ENCODE results near the gene MDP1. TPM values are rescaled to one million over a fixed set of nuclear protein-coding genes. Genes with fewer than 3 reads are reported as not detected.
"Not testable (repeated sequence)": the region's sequence is repeated elsewhere in the genome, so short reads cannot be mapped to it uniquely, and the experiment has no call there.

The MDP1 gene
- total RNA-seq, 1 donor from 2014 or later: 17.4 TPM

DNA sequence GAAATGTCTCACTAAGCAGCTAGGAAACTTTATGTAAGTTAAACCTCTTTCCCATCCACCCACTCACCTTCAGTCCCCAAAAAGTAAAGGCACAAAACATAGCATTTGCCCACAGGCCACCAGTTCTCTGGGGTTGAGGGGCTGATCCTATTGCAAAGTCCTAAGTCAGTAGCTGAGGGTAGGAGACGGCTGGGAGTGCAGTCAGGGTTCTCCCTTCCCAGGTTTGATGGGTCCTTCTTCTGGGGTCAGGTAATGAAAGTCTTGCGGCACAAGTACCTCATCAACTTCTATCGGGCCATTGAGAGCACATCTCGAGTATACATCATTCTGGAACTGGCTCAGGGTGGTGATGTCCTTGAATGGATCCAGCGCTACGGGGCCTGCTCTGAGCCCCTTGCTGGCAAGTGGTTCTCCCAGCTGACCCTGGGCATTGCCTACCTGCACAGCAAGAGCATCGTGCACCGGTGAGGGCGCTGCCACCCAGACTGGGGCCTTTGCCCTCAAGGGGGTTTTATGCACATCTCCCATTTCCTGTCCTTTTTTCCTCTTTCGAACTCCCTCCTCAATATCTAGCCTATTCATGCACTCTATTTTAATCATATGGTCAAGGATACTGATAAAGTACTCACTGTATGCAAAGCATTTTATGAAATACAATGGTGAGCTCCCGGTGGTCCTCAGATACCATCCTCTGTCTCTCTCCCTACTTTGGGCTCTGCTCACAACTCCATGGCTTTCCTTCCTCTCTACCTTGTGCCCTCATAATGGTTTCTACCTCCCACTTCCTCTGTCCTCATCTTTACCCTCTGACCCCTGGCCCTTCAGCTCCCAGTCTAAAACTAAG is 9.4 kb downstream of the MDP1 start:
- Mint-ChIP-seq H3K36me3 (ENCODE audit: low read depth, unreplicated experiment) (peaks cover 58% of the 10 kb centered on the region), H3K4me3 (ENCODE audit: unreplicated experiment) (peak overlapping the region; percentile 35), H3K9me3 (ENCODE audit: unreplicated experiment) (no peaks in the 10 kb centered on the region), H3K4me1 (ENCODE audit: unreplicated experiment) (peaks cover 6% of the 10 kb centered on the region), H3K27me3 (ENCODE audit: unreplicated experiment) (peaks cover 11% of the 10 kb centered on the region), H3K27ac (ENCODE audit: unreplicated experiment) (no peak overlapping the region)
- TF ChIP-seq, protein P1, sequence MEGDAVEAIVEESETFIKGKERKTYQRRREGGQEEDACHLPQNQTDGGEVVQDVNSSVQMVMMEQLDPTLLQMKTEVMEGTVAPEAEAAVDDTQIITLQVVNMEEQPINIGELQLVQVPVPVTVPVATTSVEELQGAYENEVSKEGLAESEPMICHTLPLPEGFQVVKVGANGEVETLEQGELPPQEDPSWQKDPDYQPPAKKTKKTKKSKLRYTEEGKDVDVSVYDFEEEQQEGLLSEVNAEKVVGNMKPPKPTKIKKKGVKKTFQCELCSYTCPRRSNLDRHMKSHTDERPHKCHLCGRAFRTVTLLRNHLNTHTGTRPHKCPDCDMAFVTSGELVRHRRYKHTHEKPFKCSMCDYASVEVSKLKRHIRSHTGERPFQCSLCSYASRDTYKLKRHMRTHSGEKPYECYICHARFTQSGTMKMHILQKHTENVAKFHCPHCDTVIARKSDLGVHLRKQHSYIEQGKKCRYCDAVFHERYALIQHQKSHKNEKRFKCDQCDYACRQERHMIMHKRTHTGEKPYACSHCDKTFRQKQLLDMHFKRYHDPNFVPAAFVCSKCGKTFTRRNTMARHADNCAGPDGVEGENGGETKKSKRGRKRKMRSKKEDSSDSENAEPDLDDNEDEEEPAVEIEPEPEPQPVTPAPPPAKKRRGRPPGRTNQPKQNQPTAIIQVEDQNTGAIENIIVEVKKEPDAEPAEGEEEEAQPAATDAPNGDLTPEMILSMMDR (IDR thresholded peaks at IDR 0.05; ENCODE audit: unreplicated experiment): no peak
- DNase-seq (ENCODE audit: low spot score): no peak

DNA sequence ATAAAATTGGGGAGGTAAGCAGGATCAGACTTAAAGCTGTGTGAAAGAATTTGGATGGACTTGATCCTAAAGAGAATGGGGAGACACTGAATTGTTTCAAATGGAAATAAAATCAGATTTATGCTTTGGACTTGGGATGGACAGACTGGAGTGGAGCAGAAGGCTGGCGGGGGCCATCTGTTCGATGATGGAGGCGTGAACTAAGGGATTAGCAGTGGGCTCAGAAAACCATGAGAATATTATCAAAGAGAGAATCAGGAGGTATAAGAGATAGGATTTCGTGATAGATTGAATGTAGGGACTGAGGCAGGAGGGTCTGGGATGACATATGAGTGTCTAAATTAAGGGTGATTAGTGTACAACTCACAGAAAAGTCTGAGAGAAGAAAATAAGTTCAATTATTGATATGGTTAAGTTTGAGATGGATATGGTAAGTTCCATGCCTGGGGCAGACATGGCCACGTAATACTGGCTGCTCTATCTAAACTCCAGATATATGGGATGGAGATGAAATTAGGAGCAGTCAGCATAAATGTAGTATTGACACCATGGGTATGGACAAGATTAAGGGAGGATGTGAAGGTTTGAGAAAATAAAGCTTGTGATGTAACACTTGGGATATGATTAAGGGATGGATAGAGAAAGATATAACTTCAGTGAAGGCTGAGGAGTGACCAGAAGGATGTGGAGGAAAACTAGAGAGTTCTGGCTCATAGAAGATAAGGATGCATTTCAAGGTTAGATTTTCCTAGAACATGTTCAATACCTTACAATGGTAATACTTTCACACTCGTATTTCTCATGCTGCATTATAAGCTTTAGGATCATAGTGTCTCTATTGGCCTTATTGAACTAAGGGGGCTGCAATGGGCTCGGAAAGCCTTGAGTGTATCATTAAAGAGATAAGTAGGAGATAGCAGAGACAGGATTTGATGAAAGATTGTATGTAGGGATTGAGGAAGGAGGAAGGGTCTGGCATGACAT is 11.4 kb downstream of the MDP1 start:
- Mint-ChIP-seq H3K4me1 (ENCODE audit: unreplicated experiment) (peaks cover 6% of the 10 kb centered on the region), H3K27ac (ENCODE audit: unreplicated experiment) (no peak overlapping the region), H3K36me3 (ENCODE audit: low read depth, unreplicated experiment) (peaks cover 50% of the 10 kb centered on the region), H3K27me3 (ENCODE audit: unreplicated experiment) (peaks cover 7% of the 10 kb centered on the region), H3K9me3 (ENCODE audit: unreplicated experiment) (no peaks in the 10 kb centered on the region), H3K4me3 (ENCODE audit: unreplicated experiment) (peak overlapping the region; percentile 20)
- TF ChIP-seq, protein P1 (IDR thresholded peaks at IDR 0.05; ENCODE audit: unreplicated experiment): no peak
- no peak for DNase-seq (ENCODE audit: low spot score)

DNA sequence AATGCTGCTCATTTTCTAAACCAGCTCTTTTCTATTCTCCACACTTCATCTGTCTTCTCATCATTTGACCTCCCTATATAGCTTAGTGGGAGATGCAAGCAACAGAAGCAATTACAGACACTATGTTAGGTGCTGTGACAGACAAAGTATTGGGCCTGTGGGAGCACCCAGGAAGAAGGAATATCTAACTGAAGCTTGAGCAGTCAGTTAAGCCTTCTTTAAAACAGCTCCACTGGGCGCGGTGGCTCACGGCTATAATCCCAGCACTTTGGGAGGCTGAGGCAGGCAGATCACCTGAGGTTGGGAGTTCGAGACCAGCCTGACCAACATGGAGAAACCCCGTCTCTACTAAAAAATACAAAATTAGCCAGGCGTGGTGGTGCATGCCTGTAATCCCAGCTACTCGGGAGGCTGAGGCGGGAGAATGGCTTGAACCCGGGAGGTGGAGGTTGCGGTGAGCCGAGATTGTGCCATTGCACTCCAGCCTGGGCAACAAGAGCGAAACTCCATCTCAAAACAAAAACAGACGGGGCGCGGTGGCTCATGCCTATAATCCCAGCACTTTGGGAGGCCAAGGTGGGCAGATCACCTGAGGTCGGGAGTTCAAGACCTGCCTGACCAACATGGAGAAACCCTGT is 12.5 kb downstream of the MDP1 start:
- H3K4me1 Mint-ChIP-seq (ENCODE audit: unreplicated experiment); H3K9me3 Mint-ChIP-seq (ENCODE audit: unreplicated experiment); H3K27me3 Mint-ChIP-seq (ENCODE audit: unreplicated experiment); H3K27ac Mint-ChIP-seq (ENCODE audit: unreplicated experiment); DNase-seq (ENCODE audit: low spot score): not testable (repeated sequence)
- H3K36me3 Mint-ChIP-seq (ENCODE audit: low read depth, unreplicated experiment): peaks cover 50% of the 10 kb centered on the region
- H3K4me3 Mint-ChIP-seq (ENCODE audit: unreplicated experiment): peak overlapping the region; percentile 16

DNA sequence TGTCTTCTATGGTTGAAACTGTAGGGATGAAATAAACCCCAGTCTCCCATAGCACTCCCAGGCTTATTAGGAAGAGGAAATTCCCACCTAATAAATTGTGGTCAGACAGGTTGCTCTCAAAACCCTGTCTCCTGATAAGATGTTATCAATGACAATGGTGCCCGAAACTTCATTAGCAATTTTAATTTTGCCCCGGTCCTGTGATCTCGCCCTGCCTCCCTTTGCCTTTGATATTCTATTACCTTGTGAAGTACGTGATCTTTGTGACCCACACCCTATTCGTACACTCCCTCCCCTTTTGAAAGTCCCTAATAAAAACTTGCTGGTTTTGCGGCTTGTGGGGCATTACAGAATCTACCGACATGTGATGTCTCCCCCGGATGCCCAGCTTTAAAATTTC is 13.3 kb downstream of the MDP1 start:
- H3K9me3 Mint-ChIP-seq (ENCODE audit: unreplicated experiment); DNase-seq (ENCODE audit: low spot score); H3K27me3 Mint-ChIP-seq (ENCODE audit: unreplicated experiment); H3K4me1 Mint-ChIP-seq (ENCODE audit: unreplicated experiment); H3K27ac Mint-ChIP-seq (ENCODE audit: unreplicated experiment): not testable (repeated sequence)
- peaks cover 44% of the 10 kb centered on the region for H3K36me3 Mint-ChIP-seq (ENCODE audit: low read depth, unreplicated experiment)
- H3K4me3 Mint-ChIP-seq (ENCODE audit: unreplicated experiment): peak overlapping the region; percentile 16

DNA sequence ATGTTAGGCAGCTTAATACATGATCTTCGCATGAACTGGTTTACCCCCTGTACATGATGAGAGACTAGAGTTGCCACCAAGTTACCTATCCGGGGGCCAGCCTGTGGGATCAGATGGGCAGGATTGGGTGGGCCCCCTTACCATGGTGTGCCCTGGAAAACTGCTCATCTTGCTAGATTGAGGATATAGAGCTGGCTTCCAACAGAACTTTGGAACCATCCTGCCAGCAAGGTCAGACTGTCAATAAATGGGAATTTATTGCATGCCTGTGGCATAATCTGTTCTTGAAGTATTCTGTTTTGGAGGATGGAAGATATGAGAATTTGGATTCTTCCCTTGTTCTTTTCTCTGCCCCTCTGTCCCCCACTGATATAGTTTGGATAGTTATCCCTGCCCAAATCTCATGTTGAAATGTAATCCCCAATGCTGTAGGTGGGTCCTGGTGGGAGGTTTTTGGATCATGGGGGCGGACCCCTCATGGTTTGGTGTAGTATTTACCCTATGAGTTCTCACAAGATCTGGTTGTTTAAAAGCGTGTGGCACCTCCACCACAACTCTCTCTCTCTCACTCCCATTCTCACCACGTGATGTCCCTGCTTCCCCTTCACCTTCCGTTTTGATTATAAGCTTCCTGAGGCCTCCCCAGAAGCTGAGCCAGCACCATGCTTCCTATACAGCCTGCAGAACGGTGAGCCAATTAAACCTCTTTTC is 16.9 kb downstream of the MDP1 start:
- H3K27me3 Mint-ChIP-seq (ENCODE audit: unreplicated experiment): peaks cover 15% of the 10 kb centered on the region
- peak overlapping the region; percentile 17 for H3K27ac Mint-ChIP-seq (ENCODE audit: unreplicated experiment)
- H3K9me3 Mint-ChIP-seq (ENCODE audit: unreplicated experiment): no peaks in the 10 kb centered on the region
- H3K4me3 Mint-ChIP-seq (ENCODE audit: unreplicated experiment): peak overlapping the region; percentile 40
- DNase-seq (ENCODE audit: low spot score): no peak
- peaks cover 34% of the 10 kb centered on the region for H3K36me3 Mint-ChIP-seq (ENCODE audit: low read depth, unreplicated experiment)
- peaks cover 23% of the 10 kb centered on the region for H3K4me1 Mint-ChIP-seq (ENCODE audit: unreplicated experiment)
- TF ChIP-seq, protein P1 (IDR thresholded peaks at IDR 0.05; ENCODE audit: unreplicated experiment): no peak

Measured in endothelial cell (in vitro differentiated cells).